ENCODE measurements around the gene NPVF. TPM values are rescaled to one million over a fixed set of nuclear protein-coding genes. Genes with fewer than 3 reads are reported as not detected.

Gene NPVF
- total and polyA plus RNA-seq, 4 donors, result not detected

- no peak overlapping the region for H3K4me3 ChIP-seq (ENCODE audit: low read depth in 1 of 3, low read length in 3 of 3)
- no peaks in the 10 kb centered on the region for H3K36me3 ChIP-seq (ENCODE audit: control insufficient read depth in 4 of 4, insufficient read depth in 3 of 4, low read depth in 1 of 4, low read length in 3 of 4)
- TF ChIP-seq RXRA (IDR thresholded peaks at IDR 0.05), result peak in 1 of 2 donors; percentile 71
- peak; percentile 97 for TF ChIP-seq FOXA1 (IDR thresholded peaks at IDR 0.05)
- TF ChIP-seq EGR1 (IDR thresholded peaks at IDR 0.05; ENCODE audit: low read depth in 2 of 2), result no peak
- no peak for TF ChIP-seq ATF3 (IDR thresholded peaks at IDR 0.05)
- TF ChIP-seq RAD21 (IDR thresholded peaks at IDR 0.05), result no peak
- TF ChIP-seq SP1 (IDR thresholded peaks at IDR 0.05), result peak; percentile 88
- TF ChIP-seq ZBTB33 (IDR thresholded peaks at IDR 0.05), result peak; percentile 38
- peak; percentile 49 for TF ChIP-seq HNF4G (IDR thresholded peaks at IDR 0.05)
- TF ChIP-seq GABPA (IDR thresholded peaks at IDR 0.05 in 1 of 2, conservative IDR thresholded peaks at IDR 0.05 in 1 of 2), result no peak
- TF ChIP-seq HNF4A (conservative IDR thresholded peaks at IDR 0.05), result peak; percentile 89 to 98
- peak; percentile 65 for TF ChIP-seq REST (IDR thresholded peaks at IDR 0.05)
- TF ChIP-seq YY1 (IDR thresholded peaks at IDR 0.05), result peak; percentile 85
- peak in 1 of 2 donors; percentile 43 for TF ChIP-seq JUND (IDR thresholded peaks at IDR 0.05)
- no peak for TF ChIP-seq NR2F2 (IDR thresholded peaks at IDR 0.05)
- TF ChIP-seq FOXA2 (IDR thresholded peaks at IDR 0.05), result peak; percentile 99
- peak; percentile 50 for TF ChIP-seq MAX (IDR thresholded peaks at IDR 0.05)
- no peak for TF ChIP-seq CTCF (IDR thresholded peaks at IDR 0.05; ENCODE audit: low read depth, low read length, missing input control)
- TF ChIP-seq TAF1 (conservative IDR thresholded peaks at IDR 0.05), result no peak
- no peaks in the 10 kb centered on the region for H3K27me3 ChIP-seq (ENCODE audit: control insufficient read depth in 4 of 4, insufficient read depth in 4 of 4, low read length in 3 of 4)
- no peaks in the 10 kb centered on the region for H3K9me3 ChIP-seq (ENCODE audit: control insufficient read depth in 4 of 4, low read length in 3 of 4)
- no peak for DNase-seq (ENCODE audit: low spot score)
- H3K4me1 ChIP-seq (ENCODE audit: control insufficient read depth in 4 of 4, insufficient read depth in 4 of 4, low read length in 3 of 4), result no peaks in the 10 kb centered on the region
- no peak overlapping the region for H3K9ac ChIP-seq (ENCODE audit: low read depth in 1 of 2, low read length in 2 of 2)
- H3K27ac ChIP-seq (ENCODE audit: low read depth in 1 of 2, low read length in 2 of 2), result no peak overlapping the region
- 38% methylated on average over 3 of the region's 3 CpGs for WGBS
These were observed 21.5 kb upstream of the NPVF start for GRCh38 chr7:25249772-25250171.

Measured in liver (tissue), 9 donors.